Measurements from ENCODE around the gene TMPRSS3. TPM values are rescaled to one million over a fixed set of nuclear protein-coding genes. Genes with fewer than 3 reads are reported as not detected.
"Not testable (repeated sequence)": the region's sequence is repeated elsewhere in the genome, so short reads cannot be mapped to it uniquely, and the experiment has no call there.

The TMPRSS3 gene
- total and polyA plus RNA-seq, 10 donors, result 0.22 to 6.0 (median 0.70) TPM; not detected in 1

GRCh38 chr21:42409366-42409765 lies 13.5 kb upstream of the TMPRSS3 start:
- intact Hi-C loops (cut with DNase I; ENCODE audit: low total_unique reads), result no loop called here
- DNase-seq, result peak; percentile 18
- TF ChIP-seq CTCF (IDR thresholded peaks at IDR 0.05 in 8 of 11, conservative IDR thresholded peaks at IDR 0.05 in 3 of 11), result no peak
- no peak for TF ChIP-seq POLR2AphosphoS5 (IDR thresholded peaks at IDR 0.05)
- TF ChIP-seq POLR2A (IDR thresholded peaks at IDR 0.05), result no peak
- Histone ChIP-seq H3K36me3 (peaks cover 0 to 34% (median 3%) of the 10 kb centered on the region in 6 donors), H3K9me3 (no peaks in the 10 kb centered on the region), H3K27me3 (replicated peaks in 1 of 7) (peaks cover 0 to 46% (median 5%) of the 10 kb centered on the region in 7 donors), H3K4me3 (no peak overlapping the region), H3K27ac (no peak overlapping the region), H3K4me1 (peaks cover 0 to 57% (median 20%) of the 10 kb centered on the region in 6 donors)
- WGBS, 5 donors, result 76 to 84% (median 79%) methylated on average over 7 of the region's 7 CpGs

GRCh38 chr21:42408718-42409117 lies 12.9 kb upstream of the TMPRSS3 start:
- peak; percentile 7 for DNase-seq
- peaks cover 0 to 34% (median 3%) of the 10 kb centered on the region in 6 donors for H3K36me3 ChIP-seq
- WGBS, 5 donors, result 83 to 95% (median 89%) methylated on average over 5 of the region's 5 CpGs
- H3K27me3 ChIP-seq (replicated peaks in 1 of 7), result peaks cover 0 to 49% (median 5%) of the 10 kb centered on the region in 7 donors
- peaks cover 0 to 50% (median 15%) of the 10 kb centered on the region in 6 donors for H3K4me1 ChIP-seq
- H3K27ac ChIP-seq; H3K9me3 ChIP-seq; intact Hi-C loops (cut with DNase I; ENCODE audit: low total_unique reads); H3K4me3 ChIP-seq: not testable (repeated sequence)

GRCh38 chr21:42407476-42407875 lies 11.6 kb upstream of the TMPRSS3 start:
- peaks cover 0 to 26% (median 0%) of the 10 kb centered on the region in 6 donors for H3K36me3 ChIP-seq
- TF ChIP-seq POLR2A (IDR thresholded peaks at IDR 0.05) (no peak), POLR2AphosphoS5 (IDR thresholded peaks at IDR 0.05) (no peak), CTCF (IDR thresholded peaks at IDR 0.05 in 8 of 11, conservative IDR thresholded peaks at IDR 0.05 in 3 of 11) (no peak)
- peak; percentile 32 for DNase-seq

GRCh38 chr21:42406866-42407265 lies 11.0 kb upstream of the TMPRSS3 start:
- Histone ChIP-seq H3K36me3 (peaks cover 0 to 23% (median 0%) of the 10 kb centered on the region in 6 donors), H3K27me3 (replicated peaks in 1 of 7) (peaks cover 0 to 33% (median 1%) of the 10 kb centered on the region in 7 donors), H3K4me1 (peaks cover 0 to 42% (median 13%) of the 10 kb centered on the region in 6 donors), H3K4me3 (peak overlapping the region in 4 of 8 donors; percentile 25 to 69 (median 40)), H3K27ac (peak overlapping the region in 5 of 8 donors; percentile 12 to 87 (median 73)), H3K9me3 (peaks cover 0 to 5% (median 2%) of the 10 kb centered on the region in 8 donors)
- TF ChIP-seq POLR2A (IDR thresholded peaks at IDR 0.05) (no peak), CTCF (IDR thresholded peaks at IDR 0.05 in 8 of 11, conservative IDR thresholded peaks at IDR 0.05 in 3 of 11) (no peak), POLR2AphosphoS5 (IDR thresholded peaks at IDR 0.05) (no peak)
- WGBS, 5 donors, result 54 to 81% (median 73%) methylated on average over 7 of the region's 7 CpGs
- intact Hi-C loops (cut with DNase I; ENCODE audit: low total_unique reads), result no loop called here
- peak; percentile 32 for DNase-seq

More at GRCh38 chr21:42407476-42407875, 11.6 kb upstream of the TMPRSS3 start:
- H3K4me3 ChIP-seq, result peak overlapping the region in 1 of 8 donors; percentile 69
- H3K4me1 ChIP-seq, result peaks cover 0 to 48% (median 13%) of the 10 kb centered on the region in 6 donors
- H3K9me3 ChIP-seq, result no peaks in the 10 kb centered on the region
- intact Hi-C loops (cut with DNase I; ENCODE audit: low total_unique reads), result no loop called here
- peaks cover 0 to 39% (median 5%) of the 10 kb centered on the region in 7 donors for H3K27me3 ChIP-seq (replicated peaks in 1 of 7)
- WGBS, 5 donors, result 79 to 86% (median 83%) methylated on average over 5 of the region's 5 CpGs
- H3K27ac ChIP-seq, result peak overlapping the region in 5 of 8 donors; percentile 12 to 87 (median 73)

All from spleen (tissue), 11 donors.